ENCODE measurements around the gene TSSK6. TPM values are rescaled to one million over a fixed set of nuclear protein-coding genes. Genes with fewer than 3 reads are reported as not detected.

Gene TSSK6
- total RNA-seq, 1 experiment from 2014 or later, result 4.7 TPM

GRCh38 chr19:19527674-19528625 lies 12.6 kb upstream of the TSSK6 start (continued):
- TF ChIP-seq ATF2 (CRISPR knock-in tag; IDR thresholded peaks at IDR 0.05; ENCODE audit: borderline replicate concordance, low read depth), result no peak
- TF ChIP-seq ZNF671 (CRISPR knock-in tag; IDR thresholded peaks at IDR 0.05), result no peak
- no peak for TF ChIP-seq ESRRA (CRISPR knock-in tag; IDR thresholded peaks at IDR 0.05; ENCODE audit: borderline replicate concordance)
- no peak for TF ChIP-seq CTCF (IDR thresholded peaks at IDR 0.05)
- no peak for TF ChIP-seq CREB1 (CRISPR knock-in tag; IDR thresholded peaks at IDR 0.05)
- TF ChIP-seq IRF1 (CRISPR knock-in tag; IDR thresholded peaks at IDR 0.05), result no peak
- no peak for TF ChIP-seq ZSCAN18 (CRISPR knock-in tag; IDR thresholded peaks at IDR 0.05)
- no peak for TF ChIP-seq TP53 (CRISPR knock-in tag; IDR thresholded peaks at IDR 0.05)
- TF ChIP-seq SMAD4 (CRISPR knock-in tag; IDR thresholded peaks at IDR 0.05), result no peak

- H3K36me3 Mint-ChIP-seq, result peaks cover 10% of the 10 kb centered on the region; the same call in 1 of the 2 replicates
- H3K4me3 Mint-ChIP-seq, result no peak overlapping the region
- H3K27ac Mint-ChIP-seq, result no peak overlapping the region
- H3K9me3 Mint-ChIP-seq, result no peaks in the 10 kb centered on the region
- ChIA-PET POLR2A (no interaction called here), CTCF (interaction anchor here (14.4 kb wide), 1 partner anchor 26 kb away, joined by 408 read pairs; no protein-coding TSS in a partner anchor)
- peaks cover 13% of the 10 kb centered on the region for H3K4me1 Mint-ChIP-seq
- no peak for ATAC-seq
- no peak for DNase-seq (ENCODE audit: low spot score)
- TF ChIP-seq USF1 (CRISPR knock-in tag; IDR thresholded peaks at IDR 0.05) (no peak), ZNF425 (CRISPR knock-in tag; conservative IDR thresholded peaks at IDR 0.05) (no peak)
- H3K27me3 Mint-ChIP-seq (ENCODE audit: low read depth), result no peaks in the 10 kb centered on the region; the same call in 1 of the 2 replicates
Observed at GRCh38 chr19:19527371-19527656, 12.0 kb upstream of the TSSK6 start.

GRCh38 chr19:19526581-19527370 lies 11.4 kb upstream of the TSSK6 start:
- DNase-seq (ENCODE audit: low spot score) (no peak), ATAC-seq (no peak)
- Mint-ChIP-seq H3K27ac (no peak overlapping the region), H3K9me3 (no peaks in the 10 kb centered on the region), H3K27me3 (ENCODE audit: low read depth) (no peaks in the 10 kb centered on the region), H3K4me3 (no peak overlapping the region), H3K36me3 (peaks cover 10% of the 10 kb centered on the region; the same call in 1 of the 2 replicates), H3K4me1 (peaks cover 10% of the 10 kb centered on the region)
- POLR2A ChIA-PET, result no interaction called here
- CTCF ChIA-PET, result no interaction called here
- no peak for TF ChIP-seq ATF6 (CRISPR knock-in tag; IDR thresholded peaks at IDR 0.05)
- no peak for TF ChIP-seq ZSCAN18 (CRISPR knock-in tag; IDR thresholded peaks at IDR 0.05)
- no peak for TF ChIP-seq RELA (CRISPR knock-in tag; IDR thresholded peaks at IDR 0.05; ENCODE audit: borderline replicate concordance)
- TF ChIP-seq STAT6 (CRISPR knock-in tag; conservative IDR thresholded peaks at IDR 0.05; ENCODE audit: low read depth), result no peak
